PC-9 (cell line): ENCODE results near the gene WDR11.

Experiments
- EZH2 ChIP-seq: fragments of 200-600 bp; sonication (generic); IDR thresholded peaks from 2 replicates; pipeline ENCODE4 v1.8.0; 2017; ENCODE audit warnings: antibody characterized with exemption, low read depth
- TF ChIP-seq, protein P1 (sequence below): fragments of 200-600 bp; sonication (generic); conservative IDR thresholded peaks from 2 replicates; pipeline ENCODE4 v1.6.1; 2017; ENCODE audit warnings: mixed run types, antibody characterized with exemption, mild to moderate bottlenecking, moderate library complexity

DNA sequence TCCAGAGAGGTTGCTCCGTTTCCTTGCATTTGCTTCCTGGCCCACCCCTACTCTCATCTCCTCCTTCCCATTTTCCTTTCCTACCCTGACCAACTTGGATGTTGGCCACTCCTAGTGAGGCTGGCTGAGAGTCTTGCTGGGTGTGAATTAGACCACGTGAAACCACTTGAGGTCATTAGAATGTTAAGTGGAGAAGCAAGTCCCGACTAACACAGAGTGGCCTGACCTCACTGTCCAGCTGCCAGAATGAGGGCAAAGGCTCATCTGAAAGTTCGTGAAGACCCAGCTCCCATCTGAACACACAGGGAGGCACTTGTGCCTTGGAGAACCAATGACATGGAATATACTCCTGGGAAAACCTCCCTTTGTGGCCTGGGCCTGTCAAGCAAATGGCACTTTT, 80.8 kb downstream of the WDR11 start:
- TF ChIP-seq, protein P1, sequence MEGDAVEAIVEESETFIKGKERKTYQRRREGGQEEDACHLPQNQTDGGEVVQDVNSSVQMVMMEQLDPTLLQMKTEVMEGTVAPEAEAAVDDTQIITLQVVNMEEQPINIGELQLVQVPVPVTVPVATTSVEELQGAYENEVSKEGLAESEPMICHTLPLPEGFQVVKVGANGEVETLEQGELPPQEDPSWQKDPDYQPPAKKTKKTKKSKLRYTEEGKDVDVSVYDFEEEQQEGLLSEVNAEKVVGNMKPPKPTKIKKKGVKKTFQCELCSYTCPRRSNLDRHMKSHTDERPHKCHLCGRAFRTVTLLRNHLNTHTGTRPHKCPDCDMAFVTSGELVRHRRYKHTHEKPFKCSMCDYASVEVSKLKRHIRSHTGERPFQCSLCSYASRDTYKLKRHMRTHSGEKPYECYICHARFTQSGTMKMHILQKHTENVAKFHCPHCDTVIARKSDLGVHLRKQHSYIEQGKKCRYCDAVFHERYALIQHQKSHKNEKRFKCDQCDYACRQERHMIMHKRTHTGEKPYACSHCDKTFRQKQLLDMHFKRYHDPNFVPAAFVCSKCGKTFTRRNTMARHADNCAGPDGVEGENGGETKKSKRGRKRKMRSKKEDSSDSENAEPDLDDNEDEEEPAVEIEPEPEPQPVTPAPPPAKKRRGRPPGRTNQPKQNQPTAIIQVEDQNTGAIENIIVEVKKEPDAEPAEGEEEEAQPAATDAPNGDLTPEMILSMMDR = no peak
- no peak for TF ChIP-seq EZH2
